ENCODE data around the gene UGT1A1.

UGT1A1 gene

GRCh38 chr2:233758141-233758540, 1.9 kb upstream of the UGT1A1 start:
- no peak for DNase-seq (ENCODE audit: low spot score)

DNA sequence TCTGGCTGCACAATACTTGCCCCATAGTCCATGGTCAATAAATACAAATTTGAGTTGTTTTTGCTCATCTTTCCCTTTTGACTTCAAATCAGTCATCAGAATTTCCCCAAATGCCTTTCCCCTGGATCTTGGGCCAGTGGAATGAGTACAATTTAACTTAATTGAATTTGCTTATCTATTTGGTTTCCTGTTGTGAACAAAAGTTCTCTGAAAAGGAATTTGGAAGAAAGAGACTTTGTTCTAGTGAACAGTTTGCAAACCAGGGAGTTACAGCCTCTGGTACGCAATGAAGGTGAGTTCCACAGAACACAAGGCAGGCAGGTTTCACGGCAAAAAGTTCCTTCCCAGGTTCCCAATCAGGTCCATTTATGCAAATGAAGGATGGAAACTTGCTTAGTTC, 1.2 kb upstream of the UGT1A1 start:
- no peak for DNase-seq (ENCODE audit: low spot score)

GRCh38 chr2:233761040-233761769, 1.1 kb downstream of the UGT1A1 start:
- no peak for DNase-seq (ENCODE audit: low spot score)

GRCh38 chr2:233764264-233764663, 4.2 kb downstream of the UGT1A1 start:
- no peak for DNase-seq (ENCODE audit: low spot score)

DNA sequence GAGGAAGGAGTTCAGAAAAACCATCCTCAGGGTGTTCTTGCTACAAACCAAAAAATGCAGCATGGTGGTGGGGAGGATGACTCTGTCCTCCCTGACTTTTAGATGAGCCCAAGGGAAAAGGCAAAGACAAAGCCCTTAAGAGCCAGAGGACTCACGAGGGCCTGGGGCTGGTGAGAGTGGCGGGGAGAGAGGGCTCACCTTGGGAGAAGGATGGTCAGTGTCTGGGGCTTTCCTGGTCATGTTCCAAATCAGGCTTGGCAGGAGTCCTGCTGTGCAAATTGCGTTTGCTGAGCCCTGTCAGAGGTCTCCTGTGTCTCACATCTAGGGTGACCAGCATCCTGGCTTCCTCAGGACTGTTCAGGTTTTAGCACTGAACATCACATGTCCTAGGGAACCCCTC, 4.7 kb downstream of the UGT1A1 start:
- no peak for DNase-seq (ENCODE audit: low spot score)

GRCh38 chr2:233766416-233766815, 6.3 kb downstream of the UGT1A1 start:
- no peak for DNase-seq (ENCODE audit: low spot score)

DNA sequence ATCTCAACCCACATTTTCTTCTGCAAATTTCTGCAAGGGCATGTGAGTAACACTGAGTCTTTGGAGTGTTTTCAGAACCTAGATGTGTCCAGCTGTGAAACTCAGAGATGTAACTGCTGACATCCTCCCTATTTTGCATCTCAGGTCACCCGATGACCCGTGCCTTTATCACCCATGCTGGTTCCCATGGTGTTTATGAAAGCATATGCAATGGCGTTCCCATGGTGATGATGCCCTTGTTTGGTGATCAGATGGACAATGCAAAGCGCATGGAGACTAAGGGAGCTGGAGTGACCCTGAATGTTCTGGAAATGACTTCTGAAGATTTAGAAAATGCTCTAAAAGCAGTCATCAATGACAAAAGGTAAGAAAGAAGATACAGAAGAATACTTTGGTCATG, 8.0 kb downstream of the UGT1A1 start:
- no peak for DNase-seq (ENCODE audit: low spot score)

DNA sequence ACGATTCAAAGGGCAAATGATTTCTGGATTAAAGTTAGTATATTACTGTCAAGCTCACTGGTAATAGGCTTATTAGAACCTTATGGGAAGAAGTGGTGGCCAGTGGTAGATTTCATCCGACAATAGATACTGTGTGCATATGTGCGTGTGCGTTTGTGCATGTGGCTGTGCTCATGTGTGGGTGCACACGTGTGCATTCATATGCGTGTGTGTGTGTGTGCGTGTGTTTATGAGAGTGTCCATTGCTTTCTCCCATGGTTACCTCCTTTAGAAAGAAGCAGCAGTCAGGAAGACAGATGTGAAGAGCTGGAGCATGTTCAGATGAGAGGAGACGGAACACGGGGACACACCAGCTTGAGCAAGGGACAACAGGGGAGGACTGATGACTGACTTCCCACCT, 9.2 kb downstream of the UGT1A1 start:
- DNase-seq (ENCODE audit: low spot score): no peak

DNA sequence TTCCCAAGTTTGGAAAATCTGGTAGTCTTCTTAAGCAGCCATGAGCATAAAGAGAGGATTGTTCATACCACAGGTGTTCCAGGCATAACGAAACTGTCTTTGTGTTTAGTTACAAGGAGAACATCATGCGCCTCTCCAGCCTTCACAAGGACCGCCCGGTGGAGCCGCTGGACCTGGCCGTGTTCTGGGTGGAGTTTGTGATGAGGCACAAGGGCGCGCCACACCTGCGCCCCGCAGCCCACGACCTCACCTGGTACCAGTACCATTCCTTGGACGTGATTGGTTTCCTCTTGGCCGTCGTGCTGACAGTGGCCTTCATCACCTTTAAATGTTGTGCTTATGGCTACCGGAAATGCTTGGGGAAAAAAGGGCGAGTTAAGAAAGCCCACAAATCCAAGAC, 12.1 kb downstream of the UGT1A1 start:
- DNase-seq (ENCODE audit: low spot score): no peak

GRCh38 chr2:233772583-233772982, 12.5 kb downstream of the UGT1A1 start:
- DNase-seq (ENCODE audit: low spot score): no peak

- no peak for DNase-seq (ENCODE audit: low spot score)
Observed at GRCh38 chr2:233773854-233774253, 13.8 kb downstream of the UGT1A1 start.

- no peak for DNase-seq (ENCODE audit: low spot score)
Observed at GRCh38 chr2:233775414-233775813, 15.3 kb downstream of the UGT1A1 start.

- no peak for DNase-seq (ENCODE audit: low spot score)
Observed at GRCh38 chr2:233778030-233778429, 18.0 kb downstream of the UGT1A1 start, which contains the start of gene MROH2A. MROH2A (plus strand) TSS chr2:233778330; CDS start chr2:233779359, 1,029 bp downstream.

DNA sequence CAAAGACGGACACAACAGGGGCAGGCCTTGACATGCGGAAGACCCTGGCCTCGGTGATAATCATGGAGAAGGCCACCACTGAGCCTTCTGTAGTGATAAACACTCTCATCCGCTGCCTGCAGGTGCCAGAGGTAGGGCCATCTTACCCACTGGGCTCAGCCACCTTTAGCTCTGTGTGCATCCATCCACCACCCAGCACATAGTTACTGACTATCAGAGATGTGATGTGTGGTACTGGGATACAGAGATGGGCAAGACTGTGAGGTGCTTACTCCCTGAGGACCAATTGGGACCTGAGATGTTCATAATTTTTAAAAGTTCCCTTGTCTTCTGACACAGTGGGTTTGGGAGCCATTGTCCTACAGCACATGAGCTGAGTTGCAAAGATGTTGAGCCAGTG, 19.7 kb downstream of the UGT1A1 start:
- DNase-seq (ENCODE audit: low spot score): no peak

DNA sequence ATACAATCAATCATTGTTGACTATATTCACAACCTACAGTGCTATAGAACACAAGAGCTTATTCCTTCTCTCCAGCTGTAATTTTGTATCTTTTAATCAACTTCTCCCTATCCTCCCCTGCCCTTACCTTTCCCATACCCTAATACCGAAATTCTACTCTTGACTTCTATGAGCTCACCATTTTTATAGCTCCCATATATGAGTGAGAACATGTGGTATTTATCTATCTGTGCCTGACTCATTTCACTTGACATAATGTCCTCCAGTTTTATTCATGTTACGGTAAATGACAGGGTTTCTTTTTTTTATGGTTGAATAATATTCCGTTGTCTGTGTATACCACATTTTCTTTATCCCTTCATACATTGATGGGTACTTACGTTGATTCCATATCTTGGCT, 20.7 kb downstream of the UGT1A1 start:
- DNase-seq (ENCODE audit: low spot score): no peak

GRCh38 chr2:233789554-233789953, 29.5 kb downstream of the UGT1A1 start:
- DNase-seq (ENCODE audit: low spot score): no peak

DNA sequence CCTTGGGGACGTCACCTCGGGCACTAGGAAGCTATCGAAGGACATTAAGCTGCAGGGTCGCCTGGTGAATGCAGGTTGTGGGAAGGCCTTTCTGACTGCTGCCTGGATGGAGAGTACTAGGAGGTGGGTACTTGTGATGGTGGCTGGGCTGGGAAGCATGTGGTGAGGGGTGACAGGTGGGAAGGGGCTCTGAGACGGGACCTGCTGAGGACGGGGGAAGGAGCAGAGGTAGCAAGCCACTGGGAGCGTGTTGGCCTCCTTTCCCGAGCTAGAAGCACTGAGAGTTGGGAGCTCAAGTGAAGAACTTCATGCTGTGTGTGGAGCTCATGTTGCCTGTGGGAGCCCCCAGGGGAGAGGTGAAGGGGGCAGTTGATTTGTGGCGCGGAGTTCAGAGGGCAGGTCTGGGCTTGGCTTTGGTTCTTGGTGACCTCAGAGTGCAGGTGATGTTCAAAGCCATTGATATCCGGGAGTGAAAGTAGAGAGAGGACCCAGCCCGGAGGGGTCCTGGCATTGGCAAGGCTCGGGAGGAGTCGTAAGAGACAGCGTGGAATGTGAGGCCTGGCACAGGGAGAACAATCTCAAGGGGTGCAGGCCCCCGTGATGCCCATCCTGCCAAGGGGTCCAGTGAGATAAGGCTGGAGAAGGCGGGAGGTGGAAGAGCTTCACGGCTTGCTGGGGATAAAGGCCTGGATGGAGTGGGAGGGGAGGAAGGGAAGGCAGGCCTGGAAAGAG, 31.2 kb downstream of the UGT1A1 start:
- DNase-seq (ENCODE audit: low spot score): no peak

- DNase-seq (ENCODE audit: low spot score): no peak
Observed at GRCh38 chr2:233791883-233792329, 31.8 kb downstream of the UGT1A1 start.

GRCh38 chr2:233792720-233793119, 32.6 kb downstream of the UGT1A1 start:
- DNase-seq (ENCODE audit: low spot score): no peak

- no peak for DNase-seq (ENCODE audit: low spot score)
Observed at GRCh38 chr2:233793465-233794127, 33.5 kb downstream of the UGT1A1 start.

- DNase-seq (ENCODE audit: low spot score): no peak
Observed at GRCh38 chr2:233794128-233794658, 34.1 kb downstream of the UGT1A1 start.

GRCh38 chr2:233795735-233796171, 35.7 kb downstream of the UGT1A1 start:
- no peak for DNase-seq (ENCODE audit: low spot score)

DNA sequence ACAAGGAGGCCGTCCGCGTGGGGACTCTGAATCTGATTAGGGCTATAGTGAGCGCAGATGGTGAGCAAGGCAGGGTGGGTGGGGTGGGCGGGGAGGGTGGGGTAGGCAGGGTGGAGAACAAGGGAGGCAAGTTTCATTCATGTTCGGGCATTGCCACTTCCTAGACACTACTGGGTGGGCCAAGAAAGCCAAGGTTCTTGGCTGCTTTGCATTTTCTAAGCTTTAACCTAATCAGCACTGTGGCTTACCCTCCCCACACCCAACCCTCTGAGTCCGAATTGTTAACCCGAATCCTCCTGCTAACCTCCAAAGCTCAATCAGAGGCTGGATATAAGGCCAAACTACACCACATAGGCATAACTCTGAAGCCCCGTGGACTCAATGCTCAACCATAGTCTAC, 36.2 kb downstream of the UGT1A1 start:
- no peak for DNase-seq (ENCODE audit: low spot score)
